Muscle layer of duodenum (tissue), 2 donors: ENCODE data around the gene VPS26C.

Source experiments
- H3K27ac ChIP-seq: one replicate; pipeline ENCODE4 v1.7.0; 2013; ENCODE audit warnings: mild to moderate bottlenecking, low read length
- H3K27me3 ChIP-seq: one replicate; pipeline ENCODE4 v1.7.0; 2013; ENCODE audit warnings: low read depth, mild to moderate bottlenecking, control low read depth, low read length
- H3K36me3 ChIP-seq, 2 donors: one replicate each; pipeline ENCODE4 v1.7.0; 2013; ENCODE audit warnings: low read length in 2 of 2, control low read depth in 1 of 2, mild to moderate bottlenecking in 1 of 2; ENCODE audit not compliant: insufficient read depth in 2 of 2, control insufficient read depth in 1 of 2
- H3K4me1 ChIP-seq, 2 donors: one replicate each; pipeline ENCODE4 v1.7.0; 2013; ENCODE audit warnings: low read length in 2 of 2, mild to moderate bottlenecking in 2 of 2, control low read depth in 1 of 2, moderate library complexity in 1 of 2; ENCODE audit not compliant: insufficient read depth in 2 of 2, control insufficient read depth in 1 of 2
- H3K4me3 ChIP-seq, 2 donors: one replicate each; pipeline ENCODE4 v1.7.0; 2013; ENCODE audit warnings: low read length in 2 of 2, low read depth in 1 of 2, mild to moderate bottlenecking in 1 of 2
- H3K9me3 ChIP-seq, 2 donors: one replicate each; pipeline ENCODE4 v1.7.0; 2013; ENCODE audit warnings: low read length in 2 of 2, control low read depth in 1 of 2, mild to moderate bottlenecking in 1 of 2; ENCODE audit not compliant: control insufficient read depth in 1 of 2
- donor health status: healthy.

VPS26C gene

DNA sequence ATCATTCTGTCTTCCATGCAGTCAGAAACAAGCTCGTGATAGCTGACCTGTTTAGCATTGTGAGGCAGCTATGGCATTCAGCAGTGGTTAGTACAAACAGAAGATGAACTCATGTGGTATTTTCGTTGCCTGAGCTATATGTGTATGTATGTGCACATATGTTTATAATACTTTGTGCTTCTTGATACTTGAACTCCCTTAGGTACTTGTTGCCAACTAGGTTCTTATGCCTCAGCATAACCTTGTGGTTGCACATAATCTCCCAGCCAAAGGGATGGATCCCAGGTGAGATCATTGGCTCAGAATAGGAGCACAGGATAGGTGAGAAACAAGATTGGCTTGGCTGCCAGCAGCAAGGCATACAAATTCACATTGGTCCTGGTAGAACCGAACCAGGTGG, 86.1 kb downstream of the VPS26C start:
- Histone ChIP-seq H3K36me3 (peaks cover 24 to 43% of the 10 kb centered on the region in 2 donors), H3K4me3 (no peak overlapping the region), H3K27me3 (no peaks in the 10 kb centered on the region), H3K4me1 (no peaks in the 10 kb centered on the region), H3K9me3 (no peaks in the 10 kb centered on the region), H3K27ac (no peak overlapping the region)

DNA sequence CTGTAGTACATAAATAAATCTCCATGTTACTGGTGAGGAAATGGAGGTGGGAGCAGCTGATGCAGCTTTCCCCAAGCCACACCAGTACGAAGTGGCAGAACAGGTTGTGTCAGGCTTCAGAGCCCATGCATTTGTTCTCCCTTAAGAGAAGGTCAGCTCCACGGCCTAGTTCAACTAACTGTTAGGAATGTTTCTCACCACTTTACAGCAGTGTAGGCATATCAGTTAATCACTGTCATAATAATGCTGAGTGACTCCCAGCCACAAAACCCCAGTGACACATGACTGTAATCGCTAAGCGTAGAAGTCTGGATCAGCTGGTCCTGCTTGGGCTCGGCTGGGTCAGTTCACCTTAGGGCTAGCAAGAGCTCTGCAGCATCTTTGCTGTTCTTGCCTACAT, 90.4 kb downstream of the VPS26C start:
- no peaks in the 10 kb centered on the region for H3K27me3 ChIP-seq
- no peaks in the 10 kb centered on the region for H3K9me3 ChIP-seq
- no peak overlapping the region for H3K27ac ChIP-seq
- peaks cover 44 to 50% of the 10 kb centered on the region in 2 donors for H3K36me3 ChIP-seq
- peaks cover 0 to 13% of the 10 kb centered on the region in 2 donors for H3K4me1 ChIP-seq
- H3K4me3 ChIP-seq, result no peak overlapping the region
